GM12892 (cell line): ENCODE results near the gene AP4M1.

Source experiments
- POLR2AphosphoS5 ChIP-seq: IDR thresholded peaks from 2 replicates; pipeline ENCODE4 v1.6.1; 2011; ENCODE audit warnings: low read depth, low read length, control low read depth
- TAF1 ChIP-seq: IDR thresholded peaks from 2 replicates; pipeline ENCODE4 v1.6.1; 2011; ENCODE audit warnings: low read depth, mild to moderate bottlenecking, control low read depth, low read length, borderline replicate concordance

DNA sequence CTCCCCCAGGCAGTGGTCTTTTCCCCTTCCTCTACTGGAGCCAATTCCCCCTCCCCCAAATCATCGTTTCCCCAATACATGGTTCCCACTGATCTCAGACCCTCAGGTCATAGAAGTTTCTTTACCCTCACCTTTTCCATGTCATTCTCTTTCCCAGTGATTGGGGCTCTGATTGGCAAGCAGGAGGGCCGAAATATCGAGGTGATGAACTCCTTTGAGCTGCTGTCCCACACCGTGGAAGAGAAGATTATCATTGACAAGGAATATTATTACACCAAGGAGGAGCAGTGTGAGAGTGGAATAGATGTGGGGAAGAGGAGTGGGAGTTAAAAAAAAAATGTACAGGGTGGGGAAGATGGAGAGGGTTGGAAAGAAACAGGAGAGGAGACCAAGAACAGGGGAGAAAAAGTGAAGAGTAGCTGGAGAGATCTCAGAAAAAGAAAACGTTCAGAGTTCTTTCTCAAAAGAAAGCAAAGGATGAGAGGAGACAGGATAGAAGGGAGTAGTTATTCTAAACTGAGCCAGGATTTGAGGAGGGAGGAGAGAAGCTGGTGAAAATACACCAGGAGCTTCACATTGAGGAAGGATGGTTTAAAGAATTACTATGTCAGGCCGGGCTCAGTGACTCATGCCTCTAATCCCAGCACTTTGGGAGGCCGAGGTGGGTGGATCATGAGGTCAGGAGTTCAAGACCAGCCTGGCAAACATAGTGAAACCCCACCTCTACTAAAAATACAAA lies 11.8 kb upstream of the AP4M1 start:
- TF ChIP-seq TAF1 (no peak), POLR2AphosphoS5 (no peak)
